GM21390 (cell line): ENCODE results near the gene TAS2R42.

Source experiments
- ATAC-seq: cut with Tn5 transposase; IDR thresholded peaks from one replicate; pipeline ENCODE4 v1.9.1; 2021; ENCODE audit not compliant: unreplicated experiment

TAS2R42 gene

DNA sequence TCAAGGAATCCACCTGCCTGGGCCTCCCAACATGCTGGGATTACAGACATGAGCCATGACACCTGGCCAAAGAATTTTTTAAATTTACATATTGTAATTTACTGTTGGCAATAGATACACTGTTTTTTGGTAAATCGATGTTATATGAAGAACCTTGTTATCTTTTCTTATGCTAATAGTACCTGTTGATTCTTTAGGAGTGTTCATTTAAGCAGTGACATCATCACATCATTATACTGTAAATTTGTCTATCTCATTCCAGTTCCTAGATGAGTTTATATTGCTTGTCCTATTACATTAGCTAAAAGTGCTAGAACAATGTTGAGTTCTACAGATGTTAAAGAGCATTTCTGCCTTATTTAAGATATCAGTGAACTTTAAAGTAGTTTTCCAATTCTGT, 39.3 kb downstream of the TAS2R42 start:
- no peak for ATAC-seq

DNA sequence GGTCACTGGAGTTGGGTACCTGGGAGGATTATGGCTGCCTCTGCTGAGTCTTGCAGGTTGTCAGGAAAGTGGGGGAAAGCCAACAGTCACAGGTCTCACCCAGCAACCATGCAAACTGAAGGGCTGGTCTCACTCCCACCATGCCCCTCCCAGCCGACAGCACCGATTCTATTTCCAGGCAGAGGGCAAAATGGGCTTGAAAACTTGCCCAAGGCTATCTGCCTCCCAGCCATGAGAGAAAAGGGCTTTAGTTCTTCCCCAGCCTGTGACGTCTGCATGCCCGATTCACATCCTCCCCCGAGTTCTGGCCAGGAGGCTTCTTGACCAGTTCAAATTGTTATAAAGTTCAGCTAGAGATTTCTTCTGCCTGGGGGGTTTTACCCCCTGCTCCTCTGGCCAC, 42.4 kb downstream of the TAS2R42 start:
- ATAC-seq = no peak

DNA sequence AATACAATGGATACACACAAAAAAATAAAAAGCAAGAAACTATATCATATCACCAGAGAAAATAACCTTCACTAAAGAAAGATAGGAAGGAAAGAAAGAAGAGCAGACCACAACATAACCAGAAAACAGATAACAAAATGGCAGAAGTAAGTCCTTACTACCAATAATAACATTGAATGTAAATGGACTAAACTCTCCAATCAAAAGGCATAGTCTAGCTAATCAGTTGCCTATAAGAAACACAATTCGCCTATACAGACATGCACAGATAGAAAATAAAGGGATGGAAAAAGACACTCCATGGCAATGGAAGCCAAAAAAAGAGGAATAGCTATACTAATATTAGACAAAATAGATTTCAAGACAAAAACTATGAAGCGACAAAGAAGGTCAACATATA, 43.4 kb downstream of the TAS2R42 start:
- ATAC-seq = no peak

DNA sequence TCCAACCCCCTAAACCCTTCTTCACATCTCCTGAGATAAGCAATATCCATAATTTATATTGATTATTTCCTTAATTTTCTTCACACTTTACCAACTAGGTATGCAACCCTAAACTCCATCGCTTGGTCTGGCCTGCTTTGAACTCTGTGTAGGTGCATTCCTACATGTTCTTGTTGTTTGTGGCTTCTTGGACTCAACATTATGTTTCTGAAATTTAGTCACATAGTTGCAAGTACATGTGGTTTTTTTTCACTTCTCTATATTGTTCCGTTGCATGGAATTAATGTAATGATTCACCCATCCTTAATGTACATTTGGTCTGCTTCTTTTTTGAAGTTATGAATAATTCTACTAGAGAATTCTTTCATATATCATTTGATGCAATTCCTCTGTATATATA, 50.7 kb downstream of the TAS2R42 start:
- peak; percentile 45 for ATAC-seq
